ENCODE measurements around the gene KRTAP10-7. TPM values are rescaled to one million over a fixed set of nuclear protein-coding genes. Genes with fewer than 3 reads are reported as not detected.
"Not testable (repeated sequence)": the region's sequence is repeated elsewhere in the genome, so short reads cannot be mapped to it uniquely, and the experiment has no call there.

Gene KRTAP10-7
- total and polyA plus RNA-seq, 10 donors: not detected

GRCh38 chr21:44595524-44595923, 4.9 kb upstream of the KRTAP10-7 start:
- intact Hi-C loops (cut with DNase I; ENCODE audit: low total_unique reads): no loop called here
- no peak overlapping the region for H3K27ac ChIP-seq
- H3K4me3 ChIP-seq: no peak overlapping the region
- TF ChIP-seq POLR2A (IDR thresholded peaks at IDR 0.05) (no peak), CTCF (IDR thresholded peaks at IDR 0.05 in 8 of 11, conservative IDR thresholded peaks at IDR 0.05 in 3 of 11) (no peak), POLR2AphosphoS5 (IDR thresholded peaks at IDR 0.05) (no peak)
- no peaks in the 10 kb centered on the region for H3K4me1 ChIP-seq
- H3K27me3 ChIP-seq (replicated peaks in 1 of 7): peaks cover 0 to 39% (median under 1%) of the 10 kb centered on the region in 7 donors
- WGBS, 5 donors: 78 to 91% (median 86%) methylated on average over 6 of the region's 6 CpGs
- H3K9me3 ChIP-seq: peaks cover 0 to 11% (median 0%) of the 10 kb centered on the region in 8 donors
- H3K36me3 ChIP-seq: no peaks in the 10 kb centered on the region
- no peak for DNase-seq

GRCh38 chr21:44596068-44596725, 4.2 kb upstream of the KRTAP10-7 start:
- Histone ChIP-seq H3K4me1 (no peaks in the 10 kb centered on the region), H3K27me3 (replicated peaks in 1 of 7) (peaks cover 0 to 35% (median 3%) of the 10 kb centered on the region in 7 donors), H3K27ac (no peak overlapping the region), H3K4me3 (no peak overlapping the region), H3K9me3 (peaks cover 0 to 11% (median 0%) of the 10 kb centered on the region in 8 donors), H3K36me3 (no peaks in the 10 kb centered on the region)
- intact Hi-C loops (cut with DNase I; ENCODE audit: low total_unique reads): no loop called here
- TF ChIP-seq POLR2AphosphoS5 (IDR thresholded peaks at IDR 0.05) (no peak), CTCF (IDR thresholded peaks at IDR 0.05 in 8 of 11, conservative IDR thresholded peaks at IDR 0.05 in 3 of 11) (no peak), POLR2A (IDR thresholded peaks at IDR 0.05) (no peak)
- 57 to 84% (median 82%) methylated on average over 9 of the region's 9 CpGs for WGBS, 5 donors
- no peak for DNase-seq

GRCh38 chr21:44598061-44598460, 2.3 kb upstream of the KRTAP10-7 start:
- Histone ChIP-seq H3K27ac (no peak overlapping the region), H3K36me3 (no peaks in the 10 kb centered on the region), H3K9me3 (peaks cover 0 to 11% (median 0%) of the 10 kb centered on the region in 8 donors), H3K4me1 (no peaks in the 10 kb centered on the region), H3K4me3 (no peak overlapping the region), H3K27me3 (replicated peaks in 1 of 7) (peaks cover 0 to 38% (median 14%) of the 10 kb centered on the region in 7 donors)
- no peak for DNase-seq
- intact Hi-C loops (cut with DNase I; ENCODE audit: low total_unique reads): no loop called here
- 80 to 88% (median 83%) methylated on average over 11 of the region's 11 CpGs for WGBS, 5 donors
- TF ChIP-seq POLR2AphosphoS5 (IDR thresholded peaks at IDR 0.05): no peak
- no peak for TF ChIP-seq POLR2A (IDR thresholded peaks at IDR 0.05)
- TF ChIP-seq CTCF (IDR thresholded peaks at IDR 0.05 in 8 of 11, conservative IDR thresholded peaks at IDR 0.05 in 3 of 11): no peak

- Histone ChIP-seq H3K4me3 (no peak overlapping the region), H3K9me3 (peaks cover 0 to 14% (median 4%) of the 10 kb centered on the region in 8 donors), H3K36me3 (no peaks in the 10 kb centered on the region), H3K27ac (no peak overlapping the region), H3K4me1 (no peaks in the 10 kb centered on the region), H3K27me3 (replicated peaks in 1 of 7) (peaks cover 0 to 46% (median 21%) of the 10 kb centered on the region in 7 donors)
- no peak for TF ChIP-seq POLR2AphosphoS5 (IDR thresholded peaks at IDR 0.05)
- TF ChIP-seq CTCF (IDR thresholded peaks at IDR 0.05 in 8 of 11, conservative IDR thresholded peaks at IDR 0.05 in 3 of 11): no peak
- TF ChIP-seq POLR2A (IDR thresholded peaks at IDR 0.05): no peak
- DNase-seq: no peak
- 79 to 90% (median 88%) methylated on average over 8 of the region's 8 CpGs for WGBS, 5 donors
- intact Hi-C loops (cut with DNase I; ENCODE audit: low total_unique reads): loop anchor here (5.0 kb wide), 1 partner anchor 133 kb away; no protein-coding TSS in a partner anchor
Observed at GRCh38 chr21:44599264-44600029, 950 bp upstream of the KRTAP10-7 start.

GRCh38 chr21:44601091-44601490, 694 bp downstream of the KRTAP10-7 start:
- H3K36me3 ChIP-seq, H3K27ac ChIP-seq, H3K4me3 ChIP-seq, H3K4me1 ChIP-seq, DNase-seq: not testable (repeated sequence)
- intact Hi-C loops (cut with DNase I; ENCODE audit: low total_unique reads): loop anchor here (5.0 kb wide), 1 partner anchor 131 kb away; no protein-coding TSS in a partner anchor
- WGBS, 5 donors: 65 to 81% (median 76%) methylated on average over 1 to 10 of the region's 10 CpGs
- peaks cover 0 to 17% (median 4%) of the 10 kb centered on the region in 8 donors for H3K9me3 ChIP-seq
- H3K27me3 ChIP-seq (replicated peaks in 1 of 7): peaks cover 0 to 46% (median 21%) of the 10 kb centered on the region in 7 donors
